NCI-H526 (cell line): ENCODE results near the gene PGP.

Experiments used
- DNase-seq, 2 experiments: peaks; one replicate each; lab custom pipeline; 2025; lab: John Stamatoyannopoulos, UW

The PGP gene

GRCh38 chr16:2237493-2238149, 23.0 kb upstream of the PGP start:
- DNase-seq, result peak in 1 of 2 experiments; percentile 43

- DNase-seq, result no peak
Measured at GRCh38 chr16:2237102-2237482, 22.5 kb upstream of the PGP start.

GRCh38 chr16:2236337-2237101, 21.9 kb upstream of the PGP start, which contains the start of gene DNASE1L2:
TSS of gene DNASE1L2 (plus strand) at chr16:2236444. CDS start at chr16:2236817, 373 bp downstream.
- DNase-seq, result peak in 1 of 2 experiments; percentile 44

- no peak for DNase-seq
Measured at GRCh38 chr16:2235695-2236336, 21.2 kb upstream of the PGP start.

GRCh38 chr16:2235234-2235651, 20.6 kb upstream of the PGP start:
- DNase-seq, result no peak

- no peak for DNase-seq
Measured at GRCh38 chr16:2234813-2235170, 20.2 kb upstream of the PGP start.

- DNase-seq, result peak in 1 of 2 experiments; percentile 46
Measured at GRCh38 chr16:2233872-2234812, 19.5 kb upstream of the PGP start.

- no peak for DNase-seq
Measured at GRCh38 chr16:2233046-2233775, 18.6 kb upstream of the PGP start.

- no peak for DNase-seq
Measured at GRCh38 chr16:2232094-2232990, 17.7 kb upstream of the PGP start.

- DNase-seq, result no peak
Measured at GRCh38 chr16:2231016-2231931, 16.6 kb upstream of the PGP start.

- no peak for DNase-seq
Measured at GRCh38 chr16:2230376-2230775, 15.7 kb upstream of the PGP start.

GRCh38 chr16:2229632-2230250, 15.1 kb upstream of the PGP start:
- DNase-seq, result no peak

GRCh38 chr16:2229091-2229490, 14.5 kb upstream of the PGP start:
- DNase-seq, result no peak

- DNase-seq, result no peak
Measured at GRCh38 chr16:2228161-2228824, 13.7 kb upstream of the PGP start.

- DNase-seq, result no peak
Measured at GRCh38 chr16:2226918-2227317, 12.3 kb upstream of the PGP start.

- DNase-seq, result no peak
Measured at GRCh38 chr16:2226245-2226793, 11.7 kb upstream of the PGP start.

- peak; percentile 34 to 58 for DNase-seq
Measured at GRCh38 chr16:2223942-2224486, 9.4 kb upstream of the PGP start.
